Karpas-422 (cell line): Measurements from ENCODE around the gene CAPZB. TPM values are rescaled to one million over a fixed set of nuclear protein-coding genes. Genes with fewer than 3 reads are reported as not detected.

Experiments
- DNase-seq: peaks from one replicate; pipeline ENCODE4 v3.0.0-alpha.2; 2015
- H2AFZ ChIP-seq: fragments of 200-600 bp; sonication (generic); 2 replicates; pipeline ENCODE4 v1.6.1; 2014; ENCODE audit warnings: antibody characterized with exemption, low read length, mixed read lengths
- H3K27ac ChIP-seq: fragments of 200-600 bp; sonication (generic); 2 replicates; pipeline ENCODE4 v1.5.1; 2014; ENCODE audit warnings: mild to moderate bottlenecking, low read length, moderate library complexity
- H3K27me3 ChIP-seq: fragments of 200-600 bp; sonication (generic); 2 replicates; pipeline ENCODE4 v1.6.1; 2014; ENCODE audit warnings: low read length, mixed read lengths
- H3K36me3 ChIP-seq: fragments of 200-600 bp; sonication (generic); 2 replicates; pipeline ENCODE4 v1.6.1; 2014; ENCODE audit warnings: low read length, mixed read lengths; ENCODE audit not compliant: insufficient read depth
- H3K4me1 ChIP-seq: fragments of 200-600 bp; sonication (generic); 2 replicates; pipeline ENCODE4 v1.6.1; 2014; ENCODE audit warnings: mild to moderate bottlenecking, low read length, mixed read lengths
- H3K4me2 ChIP-seq: fragments of 200-600 bp; sonication (generic); 2 replicates; pipeline ENCODE4 v1.6.1; 2014; ENCODE audit warnings: low read length, low read depth, mild to moderate bottlenecking; ENCODE audit not compliant: poor library complexity, severe bottlenecking
- H3K4me3 ChIP-seq: fragments of 200-600 bp; sonication (generic); 2 replicates; pipeline ENCODE4 v1.5.1; 2014; ENCODE audit warnings: mild to moderate bottlenecking, antibody characterized with exemption, low read length, mixed read lengths
- H3K79me2 ChIP-seq: fragments of 200-600 bp; sonication (generic); 2 replicates; pipeline ENCODE4 v1.6.1; 2014; ENCODE audit warnings: mild to moderate bottlenecking, low read length, mixed read lengths
- H3K9ac ChIP-seq: fragments of 200-600 bp; sonication (generic); 2 replicates; pipeline ENCODE4 v1.6.0; 2014; ENCODE audit warnings: low read length
- H3K9me2 ChIP-seq: fragments of 200-600 bp; sonication (generic), shearing (Covaris generic); replicated peaks from 2 replicates; pipeline ENCODE4 v1.6.0; 2014; ENCODE audit warnings: mild to moderate bottlenecking, low read length, moderate library complexity; ENCODE audit not compliant: insufficient read depth
- H3K9me3 ChIP-seq: fragments of 300-700, 200-600 bp; sonication (generic); 2 replicates; pipeline ENCODE4 v1.6.1; 2014; ENCODE audit warnings: low read length, mixed read lengths
- H4K20me1 ChIP-seq: fragments of 200-600 bp; sonication (generic); 2 replicates; pipeline ENCODE4 v1.6.1; 2014; ENCODE audit warnings: mild to moderate bottlenecking, antibody characterized with exemption, low read length, low read depth; ENCODE audit not compliant: insufficient read depth
- total RNA-seq: library from RNA; depleted of rRNA; stranded (reverse); fragments of >200 nt; shearing (Covaris generic); gene quantifications from 2 replicates; pipeline ENCODE4 v1.2.3, GENCODE V29; 2014; ENCODE audit warnings: low replicate concordance

Gene CAPZB
- total RNA-seq, 1 experiment from 2014 or later = 55.5 TPM

GRCh38 chr1:19445417-19446342, 39.7 kb downstream of the CAPZB start:
- no peaks in the 10 kb centered on the region for H3K36me3 ChIP-seq
- H3K4me3 ChIP-seq = no peak overlapping the region
- no peaks in the 10 kb centered on the region for H3K9me3 ChIP-seq
- H3K9ac ChIP-seq = peak overlapping the region; percentile 4; the same call in 1 of the 2 replicates
- peak overlapping the region; percentile 23 for H3K4me2 ChIP-seq
- peak overlapping the region; percentile 34; the same call in 1 of the 2 replicates for H3K27ac ChIP-seq
- DNase-seq = peak; percentile 49
- H2AFZ ChIP-seq = no peak overlapping the region
- no peaks in the 10 kb centered on the region for H3K9me2 ChIP-seq
- H4K20me1 ChIP-seq = peaks cover 12% of the 10 kb centered on the region; the same call in 1 of the 2 replicates
- no peaks in the 10 kb centered on the region for H3K27me3 ChIP-seq
- peaks cover 96% of the 10 kb centered on the region for H3K79me2 ChIP-seq
- peaks cover 77% of the 10 kb centered on the region for H3K4me1 ChIP-seq

DNA sequence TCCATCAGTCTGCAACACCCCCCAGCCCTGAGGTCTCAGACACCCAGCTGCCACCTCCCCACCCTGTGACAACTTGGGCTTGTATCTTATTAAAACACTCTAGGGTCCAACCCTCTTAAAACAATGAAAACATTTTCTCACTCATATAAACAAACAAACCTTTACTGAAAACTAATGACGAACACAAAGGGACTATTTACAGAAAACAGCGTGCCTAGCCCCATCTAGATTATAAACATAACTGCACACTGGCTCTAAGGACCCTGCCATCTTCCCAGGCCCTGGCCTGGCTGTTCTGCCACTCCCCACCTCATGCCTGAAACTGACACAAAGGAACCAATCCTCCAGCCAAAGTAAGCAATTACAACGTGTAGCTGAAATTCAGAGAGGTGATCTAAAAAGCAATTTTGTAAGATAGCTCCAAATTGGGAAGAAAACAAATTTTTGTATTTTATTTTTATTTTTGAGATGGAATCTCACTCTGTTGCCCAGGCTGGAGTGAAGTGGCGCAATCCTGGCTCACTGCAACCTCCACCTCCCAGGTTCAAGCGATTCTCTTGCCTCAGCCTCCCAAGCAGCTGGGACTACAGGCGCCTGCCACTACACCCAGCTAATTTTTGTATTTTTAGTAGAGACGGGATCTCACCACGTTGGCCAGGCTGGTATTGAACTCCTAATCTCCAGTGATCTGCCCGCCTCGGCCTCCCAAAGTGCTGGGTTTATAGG, 40.9 kb downstream of the CAPZB start:
- no peaks in the 10 kb centered on the region for H3K36me3 ChIP-seq
- no peaks in the 10 kb centered on the region for H3K27me3 ChIP-seq
- H3K27ac ChIP-seq = no peak overlapping the region
- peaks cover 96% of the 10 kb centered on the region for H3K79me2 ChIP-seq
- no peak overlapping the region for H3K4me3 ChIP-seq
- H3K9me2 ChIP-seq = no peaks in the 10 kb centered on the region
- no peak overlapping the region for H3K9ac ChIP-seq
- no peak overlapping the region for H2AFZ ChIP-seq
- peaks cover 85% of the 10 kb centered on the region for H3K4me1 ChIP-seq
- no peaks in the 10 kb centered on the region for H3K9me3 ChIP-seq
- H4K20me1 ChIP-seq = peaks cover 12% of the 10 kb centered on the region; the same call in 1 of the 2 replicates
- no peak overlapping the region for H3K4me2 ChIP-seq
- DNase-seq = no peak

DNA sequence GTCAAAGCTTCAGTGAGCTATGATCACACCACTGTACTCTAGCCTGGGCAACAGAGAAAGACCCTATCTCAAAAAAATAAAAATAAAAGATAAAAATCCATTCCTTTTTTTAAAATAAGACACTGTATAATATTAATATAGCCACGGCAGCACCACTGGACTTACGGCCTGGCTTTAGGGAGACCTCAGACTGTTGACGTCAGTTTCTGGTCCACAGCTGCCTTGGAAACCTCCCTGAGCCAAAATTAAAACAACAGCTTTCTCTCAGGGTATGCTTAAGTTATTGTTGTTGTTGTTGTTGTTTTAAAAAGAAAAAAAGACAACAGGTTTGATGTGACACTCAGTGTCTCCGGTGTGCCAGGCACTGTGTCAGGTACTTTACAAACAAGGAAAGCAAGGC, 42.0 kb downstream of the CAPZB start:
- Histone ChIP-seq H3K4me2 (no peak overlapping the region), H3K9me3 (no peaks in the 10 kb centered on the region), H3K9ac (no peak overlapping the region), H4K20me1 (peaks cover 8% of the 10 kb centered on the region; the same call in 1 of the 2 replicates), H3K79me2 (peaks cover 96% of the 10 kb centered on the region), H3K27me3 (no peaks in the 10 kb centered on the region), H2AFZ (no peak overlapping the region), H3K4me3 (no peak overlapping the region), H3K9me2 (no peaks in the 10 kb centered on the region), H3K27ac (no peak overlapping the region), H3K36me3 (no peaks in the 10 kb centered on the region), H3K4me1 (peaks cover 75% of the 10 kb centered on the region)
- no peak for DNase-seq

DNA sequence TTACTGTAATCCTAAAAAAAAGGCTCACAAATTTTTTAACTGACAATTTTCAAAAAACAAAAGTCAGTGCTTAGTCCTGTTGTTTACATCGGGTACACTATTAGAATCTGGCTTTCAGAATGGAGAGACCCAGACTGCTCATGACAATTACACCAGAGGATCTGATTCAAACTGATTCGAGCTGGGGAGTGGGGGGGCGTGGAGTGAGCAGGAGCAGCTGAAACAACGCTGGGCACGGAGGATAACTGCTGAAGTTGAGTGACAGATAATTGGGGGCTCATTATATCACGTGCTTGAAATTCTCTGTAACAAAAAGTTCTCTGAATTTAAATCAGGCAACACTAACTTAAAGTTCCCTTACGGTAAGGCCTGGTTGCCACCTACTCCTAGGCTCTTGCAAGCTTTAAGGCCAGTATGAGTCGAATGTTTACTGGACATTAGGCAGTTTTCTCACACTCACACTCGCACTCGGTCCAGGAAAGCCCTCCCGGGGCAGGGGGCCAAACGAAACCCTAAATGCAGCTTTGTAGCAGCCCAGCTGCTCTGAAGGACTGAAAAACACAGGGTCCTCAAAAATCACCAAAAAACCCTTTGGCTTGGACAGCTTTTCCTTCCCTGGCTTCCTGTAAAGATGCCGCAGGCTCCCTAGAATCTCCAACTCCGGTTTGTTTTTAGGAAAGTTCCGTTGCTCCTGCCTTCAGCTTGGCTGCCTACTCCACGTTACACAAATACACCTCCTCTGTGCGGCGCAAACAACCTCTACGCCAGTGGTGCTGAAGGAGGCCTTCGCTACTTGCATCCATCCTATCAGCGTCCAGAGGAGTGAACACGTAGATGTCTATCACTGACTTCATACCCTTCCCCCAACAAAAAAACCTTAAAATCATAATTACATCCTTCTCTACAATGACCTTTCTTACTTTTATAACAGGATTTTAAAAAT, 42.9 kb downstream of the CAPZB start:
- no peak overlapping the region for H3K4me3 ChIP-seq
- no peak overlapping the region for H3K4me2 ChIP-seq
- peaks cover 66% of the 10 kb centered on the region for H3K4me1 ChIP-seq
- no peak overlapping the region for H3K27ac ChIP-seq
- DNase-seq = no peak
- peaks cover 12% of the 10 kb centered on the region; the same call in 1 of the 2 replicates for H4K20me1 ChIP-seq
- peaks cover 96% of the 10 kb centered on the region for H3K79me2 ChIP-seq
- H3K9me3 ChIP-seq = no peaks in the 10 kb centered on the region
- H3K9ac ChIP-seq = no peak overlapping the region
- H3K9me2 ChIP-seq = no peaks in the 10 kb centered on the region
- no peaks in the 10 kb centered on the region for H3K27me3 ChIP-seq
- H2AFZ ChIP-seq = no peak overlapping the region
- no peaks in the 10 kb centered on the region for H3K36me3 ChIP-seq

DNA sequence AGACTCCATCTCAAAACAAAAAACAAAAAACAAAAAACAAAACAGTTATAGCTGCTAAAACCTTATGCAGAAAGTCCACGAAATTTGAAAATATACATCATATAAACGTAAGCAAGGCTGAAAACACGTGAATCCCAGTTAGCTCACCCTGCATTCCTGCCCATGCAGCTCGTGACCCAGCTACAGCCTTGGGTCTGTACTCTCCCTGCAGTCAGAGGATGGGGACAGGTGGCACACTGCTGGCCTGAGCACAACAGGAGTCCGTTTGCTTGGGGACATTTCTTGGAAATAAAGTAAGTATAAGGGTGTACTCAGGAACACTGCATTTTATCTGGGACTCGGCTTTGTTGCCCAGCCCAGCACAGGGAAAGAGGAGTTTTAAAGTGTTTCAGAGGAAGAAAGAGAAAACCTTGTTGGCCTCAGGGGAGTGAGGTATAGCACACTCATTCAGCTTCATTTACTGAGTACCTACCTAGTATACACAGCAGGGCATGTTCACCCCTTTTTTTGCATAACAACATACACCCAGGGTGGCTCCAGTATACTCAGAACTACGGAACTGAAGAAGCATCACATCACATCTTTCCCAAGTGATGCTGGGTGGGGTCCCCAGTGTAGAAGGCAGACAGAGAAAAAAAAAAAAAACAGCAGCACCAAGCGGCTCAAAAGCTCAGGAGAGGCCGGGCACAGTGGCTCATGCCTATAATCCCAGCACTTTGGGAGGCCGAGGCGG, 44.1 kb downstream of the CAPZB start:
- Histone ChIP-seq H3K27me3 (no peaks in the 10 kb centered on the region), H3K9me3 (no peaks in the 10 kb centered on the region), H3K79me2 (peaks cover 97% of the 10 kb centered on the region), H2AFZ (no peak overlapping the region), H3K4me2 (peak overlapping the region; percentile 37), H3K9ac (no peak overlapping the region), H3K4me3 (no peak overlapping the region), H4K20me1 (peaks cover 19% of the 10 kb centered on the region; the same call in 1 of the 2 replicates), H3K36me3 (no peaks in the 10 kb centered on the region), H3K9me2 (no peaks in the 10 kb centered on the region), H3K4me1 (peaks cover 56% of the 10 kb centered on the region), H3K27ac (peak overlapping the region; percentile 32; the same call in 1 of the 2 replicates)
- peak; percentile 49 for DNase-seq

- no peaks in the 10 kb centered on the region for H3K9me2 ChIP-seq
Measured at GRCh38 chr1:19439464-19440171, 45.7 kb downstream of the CAPZB start.

More at GRCh38 chr1:19439464-19440171, 45.7 kb downstream of the CAPZB start:
- Histone ChIP-seq H3K4me3 (no peak overlapping the region), H2AFZ (no peak overlapping the region), H3K79me2 (peaks cover 97% of the 10 kb centered on the region), H4K20me1 (peaks cover 19% of the 10 kb centered on the region; the same call in 1 of the 2 replicates), H3K4me2 (no peak overlapping the region), H3K4me1 (peaks cover 43% of the 10 kb centered on the region), H3K36me3 (no peaks in the 10 kb centered on the region), H3K9ac (no peak overlapping the region), H3K27ac (no peak overlapping the region), H3K27me3 (no peaks in the 10 kb centered on the region), H3K9me3 (no peaks in the 10 kb centered on the region)
- DNase-seq = peak; percentile 66
